Measurements from ENCODE around the gene CLBA1.

CLBA1 gene

GRCh38 chr14:104938436-104938835 is 47.2 kb upstream of the CLBA1 start:
- no peak overlapping the region for H2BK120ac ChIP-seq (ENCODE audit: low read depth, low read length)
- no peak overlapping the region for H3K23ac ChIP-seq (ENCODE audit: low read length)
- no peak overlapping the region for H3K27ac ChIP-seq (ENCODE audit: low read depth, low read length)
- H4K5ac ChIP-seq (ENCODE audit: low read length): no peak overlapping the region
- no peak overlapping the region for H4K8ac ChIP-seq (ENCODE audit: low read depth, low read length)
- H3K56ac ChIP-seq (ENCODE audit: low read length): no peak overlapping the region
- H3K18ac ChIP-seq (ENCODE audit: low read length): no peak overlapping the region
- WGBS (ENCODE audit: extremely low coverage, insufficient coverage, low lambda C conversion rate): no CpG with 5 or more reads among the region's 2 CpGs
- H2AK5ac ChIP-seq (ENCODE audit: low read length): no peak overlapping the region
- H3K27me3 ChIP-seq (ENCODE audit: insufficient read depth, low read length, poor library complexity): peaks cover 14% of the 10 kb centered on the region
- H3K79me2 ChIP-seq (ENCODE audit: control insufficient read depth, insufficient read depth, low read length): no peaks in the 10 kb centered on the region
- no peak overlapping the region for H3K4me2 ChIP-seq (ENCODE audit: low read length)
- no peak overlapping the region for H3K9ac ChIP-seq (ENCODE audit: low read length)
- H3K4me3 ChIP-seq (ENCODE audit: low read length): no peak overlapping the region
- H3K79me1 ChIP-seq (ENCODE audit: low read length): no peaks in the 10 kb centered on the region
- no peak overlapping the region for H2BK15ac ChIP-seq (replicated peaks; ENCODE audit: low read depth)
- H2BK5ac ChIP-seq (ENCODE audit: low read length): no peak overlapping the region
- no peak for DNase-seq
- H3K4me1 ChIP-seq (ENCODE audit: control insufficient read depth, low read depth, low read length): no peaks in the 10 kb centered on the region
- H3K36me3 ChIP-seq (ENCODE audit: control insufficient read depth, insufficient read depth, low read length): no peaks in the 10 kb centered on the region
- H3K4ac ChIP-seq (ENCODE audit: low read depth, low read length): no peak overlapping the region

- H2BK5ac ChIP-seq (ENCODE audit: low read length): no peak overlapping the region
- no peaks in the 10 kb centered on the region for H3K79me1 ChIP-seq (ENCODE audit: low read length)
- H3K79me2 ChIP-seq (ENCODE audit: control insufficient read depth, insufficient read depth, low read length): no peaks in the 10 kb centered on the region
- WGBS (ENCODE audit: extremely low coverage, insufficient coverage, low lambda C conversion rate): no CpG with 5 or more reads among the region's 1 CpG
- no peak overlapping the region for H3K18ac ChIP-seq (ENCODE audit: low read length)
- H4K8ac ChIP-seq (ENCODE audit: low read depth, low read length): no peak overlapping the region
- H2AK5ac ChIP-seq (ENCODE audit: low read length): no peak overlapping the region
- no peak overlapping the region for H2BK120ac ChIP-seq (ENCODE audit: low read depth, low read length)
- H3K27ac ChIP-seq (ENCODE audit: low read depth, low read length): no peak overlapping the region
- no peak overlapping the region for H3K56ac ChIP-seq (ENCODE audit: low read length)
- H2BK15ac ChIP-seq (replicated peaks; ENCODE audit: low read depth): no peak overlapping the region
- no peak overlapping the region for H3K23ac ChIP-seq (ENCODE audit: low read length)
- no peak overlapping the region for H3K9ac ChIP-seq (ENCODE audit: low read length)
- no peaks in the 10 kb centered on the region for H3K4me1 ChIP-seq (ENCODE audit: control insufficient read depth, low read depth, low read length)
- no peak for DNase-seq
- H3K27me3 ChIP-seq (ENCODE audit: insufficient read depth, low read length, poor library complexity): peaks cover 14% of the 10 kb centered on the region
- H3K4ac ChIP-seq (ENCODE audit: low read depth, low read length): no peak overlapping the region
- no peaks in the 10 kb centered on the region for H3K36me3 ChIP-seq (ENCODE audit: control insufficient read depth, insufficient read depth, low read length)
- no peak overlapping the region for H3K4me2 ChIP-seq (ENCODE audit: low read length)
- H3K4me3 ChIP-seq (ENCODE audit: low read length): no peak overlapping the region
- H4K5ac ChIP-seq (ENCODE audit: low read length): no peak overlapping the region
Observed at GRCh38 chr14:104938960-104939359, 46.6 kb upstream of the CLBA1 start.

GRCh38 chr14:104939666-104940410 is 45.8 kb upstream of the CLBA1 start:
- no peaks in the 10 kb centered on the region for H3K79me1 ChIP-seq (ENCODE audit: low read length)
- H3K4me1 ChIP-seq (ENCODE audit: control insufficient read depth, low read depth, low read length): no peaks in the 10 kb centered on the region
- H3K9ac ChIP-seq (ENCODE audit: low read length): no peak overlapping the region
- no peak overlapping the region for H2BK15ac ChIP-seq (replicated peaks; ENCODE audit: low read depth)
- no peak overlapping the region for H3K4me3 ChIP-seq (ENCODE audit: low read length)
- DNase-seq: no peak
- H3K27me3 ChIP-seq (ENCODE audit: insufficient read depth, low read length, poor library complexity): peaks cover 5% of the 10 kb centered on the region
- WGBS (ENCODE audit: extremely low coverage, insufficient coverage, low lambda C conversion rate): no CpG with 5 or more reads among the region's 11 CpGs
- no peaks in the 10 kb centered on the region for H3K36me3 ChIP-seq (ENCODE audit: control insufficient read depth, insufficient read depth, low read length)
- H3K18ac ChIP-seq (ENCODE audit: low read length): no peak overlapping the region
- H3K79me2 ChIP-seq (ENCODE audit: control insufficient read depth, insufficient read depth, low read length): no peaks in the 10 kb centered on the region
- no peak overlapping the region for H3K4me2 ChIP-seq (ENCODE audit: low read length)
- H4K8ac ChIP-seq (ENCODE audit: low read depth, low read length): no peak overlapping the region
- no peak overlapping the region for H3K56ac ChIP-seq (ENCODE audit: low read length)
- no peak overlapping the region for H4K5ac ChIP-seq (ENCODE audit: low read length)
- H2BK120ac ChIP-seq (ENCODE audit: low read depth, low read length): no peak overlapping the region
- no peak overlapping the region for H3K23ac ChIP-seq (ENCODE audit: low read length)
- no peak overlapping the region for H2AK5ac ChIP-seq (ENCODE audit: low read length)
- no peak overlapping the region for H2BK5ac ChIP-seq (ENCODE audit: low read length)
- H3K27ac ChIP-seq (ENCODE audit: low read depth, low read length): no peak overlapping the region
- no peak overlapping the region for H3K4ac ChIP-seq (ENCODE audit: low read depth, low read length)

GRCh38 chr14:104940526-104941150 is 45.0 kb upstream of the CLBA1 start:
- no CpG with 5 or more reads among the region's 3 CpGs for WGBS (ENCODE audit: extremely low coverage, insufficient coverage, low lambda C conversion rate)

GRCh38 chr14:104941508-104942365 is 43.9 kb upstream of the CLBA1 start:
- H4K8ac ChIP-seq (ENCODE audit: low read depth, low read length): no peak overlapping the region
- no peaks in the 10 kb centered on the region for H3K79me1 ChIP-seq (ENCODE audit: low read length)
- H3K79me2 ChIP-seq (ENCODE audit: control insufficient read depth, insufficient read depth, low read length): no peaks in the 10 kb centered on the region
- H3K36me3 ChIP-seq (ENCODE audit: control insufficient read depth, insufficient read depth, low read length): no peaks in the 10 kb centered on the region
- H3K18ac ChIP-seq (ENCODE audit: low read length): no peak overlapping the region
- H2AK5ac ChIP-seq (ENCODE audit: low read length): no peak overlapping the region
- H4K5ac ChIP-seq (ENCODE audit: low read length): no peak overlapping the region
- no peak overlapping the region for H3K27ac ChIP-seq (ENCODE audit: low read depth, low read length)
- H3K9ac ChIP-seq (ENCODE audit: low read length): no peak overlapping the region
- H3K27me3 ChIP-seq (ENCODE audit: insufficient read depth, low read length, poor library complexity): peaks cover 2% of the 10 kb centered on the region
- H3K56ac ChIP-seq (ENCODE audit: low read length): no peak overlapping the region
- no peak overlapping the region for H2BK120ac ChIP-seq (ENCODE audit: low read depth, low read length)
- WGBS (ENCODE audit: extremely low coverage, insufficient coverage, low lambda C conversion rate): no CpG with 5 or more reads among the region's 26 CpGs
- no peak overlapping the region for H3K4me3 ChIP-seq (ENCODE audit: low read length)
- H2BK15ac ChIP-seq (replicated peaks; ENCODE audit: low read depth): no peak overlapping the region
- no peak overlapping the region for H3K4ac ChIP-seq (ENCODE audit: low read depth, low read length)
- no peak overlapping the region for H3K4me2 ChIP-seq (ENCODE audit: low read length)
- H2BK5ac ChIP-seq (ENCODE audit: low read length): no peak overlapping the region
- H3K23ac ChIP-seq (ENCODE audit: low read length): no peak overlapping the region
- H3K4me1 ChIP-seq (ENCODE audit: control insufficient read depth, low read depth, low read length): no peaks in the 10 kb centered on the region
- DNase-seq: no peak

More at GRCh38 chr14:104940526-104941150, 45.0 kb upstream of the CLBA1 start:
- Histone ChIP-seq H3K79me2 (ENCODE audit: control insufficient read depth, insufficient read depth, low read length) (no peaks in the 10 kb centered on the region), H3K4ac (ENCODE audit: low read depth, low read length) (no peak overlapping the region), H2BK5ac (ENCODE audit: low read length) (no peak overlapping the region), H3K36me3 (ENCODE audit: control insufficient read depth, insufficient read depth, low read length) (no peaks in the 10 kb centered on the region), H2BK15ac (replicated peaks; ENCODE audit: low read depth) (no peak overlapping the region), H3K27me3 (ENCODE audit: insufficient read depth, low read length, poor library complexity) (peaks cover 2% of the 10 kb centered on the region), H4K5ac (ENCODE audit: low read length) (no peak overlapping the region), H3K56ac (ENCODE audit: low read length) (no peak overlapping the region), H3K9ac (ENCODE audit: low read length) (no peak overlapping the region), H3K4me2 (ENCODE audit: low read length) (no peak overlapping the region), H3K4me3 (ENCODE audit: low read length) (no peak overlapping the region), H2AK5ac (ENCODE audit: low read length) (no peak overlapping the region), H3K79me1 (ENCODE audit: low read length) (no peaks in the 10 kb centered on the region), H2BK120ac (ENCODE audit: low read depth, low read length) (no peak overlapping the region), H3K18ac (ENCODE audit: low read length) (no peak overlapping the region), H3K23ac (ENCODE audit: low read length) (no peak overlapping the region), H3K4me1 (ENCODE audit: control insufficient read depth, low read depth, low read length) (no peaks in the 10 kb centered on the region), H3K27ac (ENCODE audit: low read depth, low read length) (no peak overlapping the region), H4K8ac (ENCODE audit: low read depth, low read length) (no peak overlapping the region)
- peak; percentile 49 for DNase-seq
